Gastrocnemius medialis (tissue), 4 donors: ENCODE results near the gene EPB41.

Experiments
- CTCF ChIP-seq, 5 experiments: fragments of 450-650 bp in 3 of 5; fragments of 200-600 bp in 2 of 5; sonication (generic) in 2 of 5; IDR thresholded peaks in 4 of 5; conservative IDR thresholded peaks in 1 of 5; 1 replicate in 4 of 5; 2 replicates in 1 of 5; pipeline ENCODE4 v1.5.1; 2016 to 2019; ENCODE audit warnings: antibody characterized with exemption in 5 of 5, mild to moderate bottlenecking in 3 of 5, moderate library complexity in 3 of 5
- POLR2A ChIP-seq, 2 donors: fragments of 450-650 bp; IDR thresholded peaks; one replicate each; pipeline ENCODE4 v1.6.1; 2017; ENCODE audit warnings: antibody characterized with exemption in 2 of 2, mild to moderate bottlenecking in 2 of 2, moderate library complexity in 2 of 2

DNA sequence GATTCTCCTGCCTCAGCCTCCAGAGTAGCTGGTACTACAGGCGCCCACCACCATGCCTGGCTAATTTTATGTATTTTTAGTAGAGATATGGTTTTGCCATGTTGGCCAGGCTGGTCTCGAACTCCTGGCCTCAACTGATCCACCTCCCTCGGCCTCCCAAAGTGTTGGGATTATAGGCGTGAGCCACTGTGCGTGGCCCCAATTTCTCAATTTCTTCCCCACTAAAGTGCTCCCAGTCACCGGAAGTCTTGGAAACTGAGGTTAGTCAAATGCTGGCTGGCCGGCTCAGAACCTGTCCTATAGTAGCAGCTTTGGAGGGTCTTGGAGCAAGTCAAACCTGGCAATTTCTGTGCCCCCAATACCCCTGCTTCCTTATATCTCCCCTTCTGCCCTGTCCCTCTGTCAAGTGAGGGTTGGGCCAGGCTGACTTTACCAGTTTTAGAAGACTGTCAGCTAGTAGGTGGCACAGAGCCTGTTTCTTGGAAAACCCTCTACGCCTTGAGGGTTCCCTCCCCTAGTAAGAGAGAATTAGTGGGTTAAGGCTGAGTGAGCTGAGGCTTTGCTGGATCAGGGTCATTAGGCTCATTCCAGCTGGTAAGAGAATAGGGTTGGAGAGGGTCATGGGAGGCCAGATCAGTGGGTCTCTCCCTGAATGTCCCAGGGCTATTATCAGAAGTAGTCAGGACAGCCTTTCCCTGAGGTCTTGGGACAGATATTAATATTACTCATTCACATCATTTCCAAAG lies 8.3 kb upstream of the EPB41 start:
- TF ChIP-seq CTCF (IDR thresholded peaks at IDR 0.05 in 4 of 5, conservative IDR thresholded peaks at IDR 0.05 in 1 of 5) (no peak), POLR2A (IDR thresholded peaks at IDR 0.05) (no peak)
